CD8-positive, alpha-beta memory T cell (primary cell): ENCODE results near the gene ACADS. TPM values are rescaled to one million over a fixed set of nuclear protein-coding genes. Genes with fewer than 3 reads are reported as not detected.
A peak's percentile ranks its signal among the peaks of the same experiment; 100 is the strongest.

Experiments
- CTCF ChIA-PET: fragments of 350-600 bp; sonication (Branson Sonifier 250); formaldehyde crosslinking; loops from one replicate; lab custom pipeline; 2021; ENCODE audit warnings: antibody characterized with exemption; lab: Charles Lee
- POLR2A ChIA-PET: fragments of 350-600 bp; sonication (Branson Sonifier 250); formaldehyde crosslinking; loops from one replicate; lab custom pipeline; 2021; ENCODE audit warnings: antibody characterized with exemption; lab: Charles Lee
- DNase-seq, 5 donors: peaks; one replicate each; pipeline versions ENCODE4 v3.0.0 to v3.0.0-alpha.2; 2020 to 2022; ENCODE audit warnings: mixed read lengths in 1 of 5
- H3K27ac ChIP-seq: one replicate; pipeline ENCODE4 v1.7.0; 2013; ENCODE audit warnings: low read depth, mild to moderate bottlenecking, low read length, moderate library complexity
- H3K27me3 ChIP-seq: 2 replicates; pipeline ENCODE4 v1.7.0; 2013; ENCODE audit warnings: low read length, mild to moderate bottlenecking; ENCODE audit not compliant: insufficient read depth, poor library complexity, severe bottlenecking
- H3K36me3 ChIP-seq: 2 replicates; pipeline ENCODE4 v1.7.0; 2013; ENCODE audit warnings: mild to moderate bottlenecking, low read length, moderate library complexity; ENCODE audit not compliant: insufficient read depth
- H3K4me1 ChIP-seq: 2 replicates; pipeline ENCODE4 v1.7.0; 2013; ENCODE audit warnings: mild to moderate bottlenecking, low read length, moderate library complexity; ENCODE audit not compliant: insufficient read depth
- H3K4me3 ChIP-seq: 2 replicates; pipeline ENCODE4 v1.7.0; 2013; ENCODE audit warnings: mild to moderate bottlenecking, low read length
- H3K9me3 ChIP-seq: 2 replicates; pipeline ENCODE4 v1.7.0; 2013; ENCODE audit warnings: mild to moderate bottlenecking, low read length
- H3K27ac Mint-ChIP-seq, 8 donors: one replicate each; pipeline ENCODE4 v1.8.0; 2020 to 2021; ENCODE audit warnings: mixed read lengths in 8 of 8, mild to moderate bottlenecking in 6 of 8, inconsistent platforms in 3 of 8, moderate library complexity in 3 of 8
- H3K27me3 Mint-ChIP-seq, 2 donors: one replicate each; pipeline ENCODE4 v1.8.0; 2020 to 2021; ENCODE audit warnings: mixed read lengths in 2 of 2, mild to moderate bottlenecking in 1 of 2, moderate library complexity in 1 of 2
- H3K36me3 Mint-ChIP-seq, 3 donors: one replicate each; pipeline ENCODE4 v1.8.0; 2020 to 2021; ENCODE audit warnings: mixed read lengths in 3 of 3, inconsistent platforms in 1 of 3, mild to moderate bottlenecking in 1 of 3
- H3K4me1 Mint-ChIP-seq, 3 donors: one replicate each; pipeline ENCODE4 v1.8.0; 2020 to 2021; ENCODE audit warnings: mixed read lengths in 3 of 3, inconsistent platforms in 1 of 3, mild to moderate bottlenecking in 1 of 3
- H3K4me3 Mint-ChIP-seq, 7 donors: one replicate each; pipeline ENCODE4 v1.8.0; 2020 to 2021; ENCODE audit warnings: mixed read lengths in 7 of 7, mild to moderate bottlenecking in 6 of 7, moderate library complexity in 4 of 7, inconsistent platforms in 2 of 7
- H3K9me3 Mint-ChIP-seq, 5 donors: one replicate each; pipeline ENCODE4 v1.8.0; 2020 to 2022; ENCODE audit warnings: mixed read lengths in 5 of 5, mild to moderate bottlenecking in 3 of 5, moderate library complexity in 2 of 5, inconsistent platforms in 1 of 5
- polyA plus RNA-seq: library from polyadenylated mRNA; unstranded; fragments of 300-500 nt; fragmentation: Illumina TruSeq; gene quantifications from one replicate; pipeline ENCODE4 v1.2.3, GENCODE V29; 2021
- total RNA-seq, 2 experiments: library from RNA; stranded (reverse); gene quantifications; one replicate each; pipeline ENCODE4 v1.2.3, GENCODE V29; 2021

Gene ACADS
- total and polyA plus RNA-seq, 3 experiments from 2014 or later = 11.2 to 19.7 (median 12.1) TPM

DNA sequence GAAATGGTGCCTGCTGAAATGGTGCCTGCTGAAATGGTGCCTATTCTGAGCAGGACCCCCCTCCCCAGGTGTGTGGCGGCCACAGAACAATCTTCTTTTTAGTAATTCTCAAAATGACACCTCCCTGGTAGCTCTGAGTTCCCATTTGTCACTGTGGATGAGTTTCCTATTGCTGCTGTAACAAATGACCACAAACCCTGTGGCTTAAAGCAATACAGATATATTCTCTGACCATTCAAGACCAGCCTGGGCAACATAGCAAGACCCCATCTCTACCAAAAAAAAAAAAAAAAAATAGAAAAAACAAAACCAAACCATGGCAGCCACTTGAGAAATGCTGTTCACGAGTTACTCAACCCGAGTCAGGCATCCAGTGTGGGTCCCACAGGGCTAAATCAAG, 7.9 kb downstream of the ACADS start:
- Histone ChIP-seq H3K9me3 (no peaks in the 10 kb centered on the region), H3K4me3 (no peak overlapping the region), H3K4me1 (no peaks in the 10 kb centered on the region), H3K27me3 (no peaks in the 10 kb centered on the region), H3K27ac (no peak overlapping the region), H3K36me3 (no peaks in the 10 kb centered on the region)
- no peak for DNase-seq
- POLR2A ChIA-PET = no interaction called here
- Mint-ChIP-seq H3K9me3 (no peaks in the 10 kb centered on the region), H3K36me3 (peaks cover 9 to 36% (median 15%) of the 10 kb centered on the region in 3 donors), H3K4me3 (no peak overlapping the region), H3K27ac (peak overlapping the region in 1 of 8 donors; percentile 19), H3K4me1 (peaks cover 0 to 4% (median 0%) of the 10 kb centered on the region in 3 donors), H3K27me3 (no peaks in the 10 kb centered on the region)
- CTCF ChIA-PET = no interaction called here

DNA sequence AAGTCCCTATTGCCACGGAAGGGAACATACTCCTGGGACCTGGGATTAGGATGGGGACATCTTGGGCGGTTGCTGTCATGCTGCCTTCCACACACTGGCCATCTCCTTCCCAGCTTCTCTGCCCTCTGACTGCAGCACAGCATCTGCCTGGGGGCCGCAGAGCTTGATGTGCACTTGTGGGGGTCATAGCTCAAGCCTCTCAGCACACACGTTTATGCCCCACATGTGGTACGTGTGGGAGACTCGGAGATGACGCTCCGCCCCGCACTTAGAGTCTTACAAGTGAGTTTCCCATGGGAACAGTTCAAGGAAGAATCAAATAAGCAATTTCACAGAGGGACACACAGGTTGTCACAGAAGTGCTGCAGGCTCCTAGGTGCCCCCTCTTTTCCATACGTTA, 8.6 kb downstream of the ACADS start:
- peaks cover 0 to 2% (median 0%) of the 10 kb centered on the region in 3 donors for H3K4me1 Mint-ChIP-seq
- CTCF ChIA-PET = no interaction called here
- Histone ChIP-seq H3K4me1 (no peaks in the 10 kb centered on the region), H3K4me3 (no peak overlapping the region), H3K9me3 (no peaks in the 10 kb centered on the region), H3K27ac (no peak overlapping the region), H3K27me3 (no peaks in the 10 kb centered on the region), H3K36me3 (no peaks in the 10 kb centered on the region)
- POLR2A ChIA-PET = no interaction called here
- peak overlapping the region in 1 of 8 donors; percentile 75 for H3K27ac Mint-ChIP-seq
- H3K9me3 Mint-ChIP-seq = no peaks in the 10 kb centered on the region
- no peaks in the 10 kb centered on the region for H3K27me3 Mint-ChIP-seq
- H3K4me3 Mint-ChIP-seq = no peak overlapping the region
- no peak for DNase-seq
- peaks cover 9 to 36% (median 15%) of the 10 kb centered on the region in 3 donors for H3K36me3 Mint-ChIP-seq

GRCh38 chr12:120735181-120735580, 9.6 kb downstream of the ACADS start:
- Histone ChIP-seq H3K9me3 (no peaks in the 10 kb centered on the region), H3K27ac (no peak overlapping the region), H3K4me3 (no peak overlapping the region), H3K4me1 (no peaks in the 10 kb centered on the region), H3K36me3 (no peaks in the 10 kb centered on the region), H3K27me3 (no peaks in the 10 kb centered on the region)
- H3K9me3 Mint-ChIP-seq = no peaks in the 10 kb centered on the region
- ChIA-PET POLR2A (no interaction called here), CTCF (no interaction called here)
- H3K4me3 Mint-ChIP-seq = no peak overlapping the region
- peaks cover 0 to 2% (median 0%) of the 10 kb centered on the region in 3 donors for H3K4me1 Mint-ChIP-seq
- H3K27me3 Mint-ChIP-seq = no peaks in the 10 kb centered on the region
- peaks cover 4 to 32% (median 14%) of the 10 kb centered on the region in 3 donors for H3K36me3 Mint-ChIP-seq
- H3K27ac Mint-ChIP-seq = no peak overlapping the region
- no peak for DNase-seq

GRCh38 chr12:120736404-120737331, 11.0 kb downstream of the ACADS start:
- POLR2A ChIA-PET = no interaction called here
- Histone ChIP-seq H3K4me3 (no peak overlapping the region), H3K9me3 (no peaks in the 10 kb centered on the region), H3K27ac (no peak overlapping the region), H3K27me3 (no peaks in the 10 kb centered on the region), H3K4me1 (no peaks in the 10 kb centered on the region), H3K36me3 (no peaks in the 10 kb centered on the region)
- Mint-ChIP-seq H3K27ac (no peak overlapping the region), H3K4me1 (peaks cover 0 to 2% (median 0%) of the 10 kb centered on the region in 3 donors), H3K4me3 (no peak overlapping the region), H3K9me3 (no peaks in the 10 kb centered on the region), H3K27me3 (no peaks in the 10 kb centered on the region), H3K36me3 (peaks cover 0 to 27% (median 8%) of the 10 kb centered on the region in 3 donors)
- DNase-seq = no peak
- CTCF ChIA-PET = no interaction called here

- Mint-ChIP-seq H3K27ac (no peak overlapping the region), H3K36me3 (peaks cover 0 to 25% (median 8%) of the 10 kb centered on the region in 3 donors), H3K4me3 (no peak overlapping the region), H3K4me1 (peaks cover 0 to 2% (median 0%) of the 10 kb centered on the region in 3 donors), H3K9me3 (no peaks in the 10 kb centered on the region), H3K27me3 (no peaks in the 10 kb centered on the region)
- Histone ChIP-seq H3K9me3 (no peaks in the 10 kb centered on the region), H3K27ac (no peak overlapping the region), H3K4me3 (no peak overlapping the region), H3K36me3 (no peaks in the 10 kb centered on the region), H3K27me3 (no peaks in the 10 kb centered on the region), H3K4me1 (no peaks in the 10 kb centered on the region)
- no peak for DNase-seq
- ChIA-PET POLR2A (no interaction called here), CTCF (no interaction called here)
Measured at GRCh38 chr12:120737557-120738251, 12.1 kb downstream of the ACADS start.

- Histone ChIP-seq H3K36me3 (no peaks in the 10 kb centered on the region), H3K4me3 (no peak overlapping the region), H3K27me3 (no peaks in the 10 kb centered on the region), H3K27ac (no peak overlapping the region), H3K9me3 (no peaks in the 10 kb centered on the region), H3K4me1 (no peaks in the 10 kb centered on the region)
- Mint-ChIP-seq H3K27ac (no peak overlapping the region), H3K27me3 (no peaks in the 10 kb centered on the region), H3K4me1 (peaks cover 0 to 2% (median 0%) of the 10 kb centered on the region in 3 donors), H3K4me3 (no peak overlapping the region), H3K36me3 (peaks cover 0 to 23% (median 8%) of the 10 kb centered on the region in 3 donors), H3K9me3 (no peaks in the 10 kb centered on the region)
- POLR2A ChIA-PET = no interaction called here
- DNase-seq = no peak
- CTCF ChIA-PET = no interaction called here
Measured at GRCh38 chr12:120738252-120739030, 12.8 kb downstream of the ACADS start.

- H3K27ac Mint-ChIP-seq = no peak overlapping the region
- peaks cover 0 to 19% (median 5%) of the 10 kb centered on the region in 3 donors for H3K36me3 Mint-ChIP-seq
- Histone ChIP-seq H3K36me3 (no peaks in the 10 kb centered on the region), H3K9me3 (no peaks in the 10 kb centered on the region), H3K27me3 (no peaks in the 10 kb centered on the region), H3K27ac (no peak overlapping the region), H3K4me3 (no peak overlapping the region), H3K4me1 (no peaks in the 10 kb centered on the region)
- POLR2A ChIA-PET = no interaction called here
- no peaks in the 10 kb centered on the region for H3K27me3 Mint-ChIP-seq
- CTCF ChIA-PET = no interaction called here
- no peaks in the 10 kb centered on the region for H3K9me3 Mint-ChIP-seq
- peaks cover 0 to 1% (median 0%) of the 10 kb centered on the region in 3 donors for H3K4me1 Mint-ChIP-seq
- DNase-seq = no peak
- no peak overlapping the region for H3K4me3 Mint-ChIP-seq
Measured at GRCh38 chr12:120739031-120739762, 13.6 kb downstream of the ACADS start.
